Esophagus mucosa (tissue), 1 donor: ENCODE data around the gene SDR42E2. TPM values are rescaled to one million over a fixed set of nuclear protein-coding genes. Genes with fewer than 3 reads are reported as not detected.
"Not testable (repeated sequence)": the region's sequence is repeated elsewhere in the genome, so short reads cannot be mapped to it uniquely, and the experiment has no call there.

Source experiments
- ATAC-seq: fragments of 200-7000 bp; cut with Tn5 transposase; one replicate; pipeline ENCODE4 v1.9.1; 2020
- total RNA-seq: library from RNA; stranded (reverse); gene quantifications from one replicate; pipeline ENCODE4 v1.2.4, GENCODE V29; 2023
- donor health status: DM: yes; HTN: yes; CAD: no.

The SDR42E2 gene
- total RNA-seq, 1 donor from 2014 or later: not detected

DNA sequence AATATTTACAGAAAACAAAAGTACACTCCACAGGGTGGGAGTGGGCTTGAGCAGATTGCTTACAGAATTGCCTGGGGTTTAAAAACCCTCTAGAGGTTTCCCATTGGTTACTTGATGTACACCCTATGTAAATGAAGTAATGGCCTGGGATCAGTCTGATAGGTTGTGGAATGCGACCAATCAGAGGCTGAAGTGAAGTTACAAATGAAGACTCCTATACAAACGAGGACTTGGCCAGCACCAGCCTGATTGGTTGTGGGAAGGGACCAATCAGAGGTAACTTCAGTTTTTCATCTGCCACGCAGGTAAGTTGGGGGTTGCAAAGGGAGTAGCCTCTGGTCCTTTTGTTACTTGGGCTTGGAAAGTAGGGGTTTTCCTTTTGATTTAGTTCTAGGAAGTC is 52.6 kb downstream of the SDR42E2 start:
- no peak for ATAC-seq

DNA sequence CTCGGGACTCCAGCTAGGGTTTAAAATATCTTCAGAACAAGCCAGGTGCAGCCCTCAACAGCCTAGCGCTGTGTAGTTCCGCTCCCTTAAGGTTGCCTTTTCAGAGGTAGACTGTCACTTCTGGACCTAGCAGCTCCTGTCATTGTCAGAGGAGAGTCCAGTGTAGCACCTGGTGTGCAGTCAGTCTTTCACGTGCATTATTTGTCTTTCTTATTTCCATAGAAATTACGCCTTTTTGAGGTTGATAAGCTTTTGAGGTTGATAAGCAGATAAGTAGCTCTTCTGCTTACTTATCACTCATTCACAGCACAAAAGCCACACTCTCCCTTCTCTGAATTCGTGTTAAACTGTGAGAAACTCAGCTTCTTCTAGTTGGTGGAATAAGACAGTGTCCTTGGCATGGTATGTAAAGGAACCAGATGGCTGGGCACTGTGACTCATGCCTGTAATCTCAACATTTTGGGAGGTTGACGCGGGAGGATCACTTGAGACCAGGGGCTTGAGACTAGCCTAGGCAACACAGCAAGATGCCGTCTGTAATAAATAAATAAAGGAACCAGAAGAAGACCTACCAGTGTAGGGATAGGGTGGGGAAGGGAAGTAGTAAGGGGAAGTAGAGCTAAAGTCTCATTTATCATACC is 54.0 kb downstream of the SDR42E2 start:
- no peak for ATAC-seq

DNA sequence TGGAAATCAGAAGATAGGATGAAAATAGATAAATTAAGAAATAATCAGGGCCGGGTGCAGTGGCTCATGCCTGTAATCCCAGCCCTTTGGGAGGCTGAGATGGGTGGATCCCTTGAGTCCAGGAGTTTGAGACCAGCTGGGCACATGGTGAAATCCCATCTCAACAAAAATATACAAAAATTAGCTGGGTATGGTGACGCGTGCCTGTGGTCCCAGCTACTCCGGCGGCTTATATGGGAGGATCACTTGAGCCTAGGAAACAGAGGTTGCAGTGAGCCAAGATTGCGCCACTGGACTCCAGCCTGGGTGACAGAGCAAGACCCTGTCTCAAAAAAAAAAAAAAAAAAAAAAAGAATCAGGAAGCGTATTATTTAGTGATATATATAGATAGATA is 54.5 kb downstream of the SDR42E2 start:
- not testable (repeated sequence) for ATAC-seq

DNA sequence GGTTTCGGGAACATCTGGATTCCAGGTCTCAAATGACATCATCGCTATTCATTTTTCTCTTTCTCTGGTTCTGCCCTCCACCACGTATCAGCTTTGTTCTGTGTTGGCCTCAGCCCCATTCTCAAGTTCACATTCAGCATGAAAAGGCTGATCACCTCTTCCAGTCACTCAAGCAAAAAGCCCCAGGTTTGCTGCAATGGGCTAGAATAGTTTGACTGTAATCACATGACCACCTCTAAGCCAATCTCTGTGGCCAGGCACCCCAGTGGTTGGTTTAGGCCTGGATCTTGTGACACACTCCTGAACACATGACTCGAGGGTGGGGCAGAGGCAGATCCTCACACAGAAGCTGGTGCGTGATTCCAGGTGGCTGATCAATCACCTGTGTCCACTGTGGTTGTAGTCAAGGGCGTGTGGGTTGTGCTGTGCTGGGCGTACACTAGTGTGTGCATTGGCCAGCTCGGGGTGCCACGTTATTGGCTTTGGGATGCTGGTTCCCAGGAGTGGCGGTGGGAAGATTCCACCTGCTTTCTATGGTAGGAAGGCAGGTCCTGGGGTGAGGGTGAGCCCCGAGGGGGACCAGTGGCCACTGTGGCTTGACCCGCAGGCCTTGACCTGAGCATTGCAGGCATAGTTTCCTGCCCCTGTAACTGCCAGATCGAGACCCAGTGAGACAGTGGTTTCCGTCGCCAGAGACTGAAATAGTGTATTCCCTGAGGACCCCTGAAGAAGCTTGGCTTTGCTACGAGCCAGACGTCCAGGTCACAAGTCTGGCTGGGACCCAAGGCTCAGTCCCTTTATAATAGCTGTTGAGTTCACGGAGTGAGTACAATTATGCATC is 55.8 kb downstream of the SDR42E2 start:
- peak; percentile 47 for ATAC-seq

DNA sequence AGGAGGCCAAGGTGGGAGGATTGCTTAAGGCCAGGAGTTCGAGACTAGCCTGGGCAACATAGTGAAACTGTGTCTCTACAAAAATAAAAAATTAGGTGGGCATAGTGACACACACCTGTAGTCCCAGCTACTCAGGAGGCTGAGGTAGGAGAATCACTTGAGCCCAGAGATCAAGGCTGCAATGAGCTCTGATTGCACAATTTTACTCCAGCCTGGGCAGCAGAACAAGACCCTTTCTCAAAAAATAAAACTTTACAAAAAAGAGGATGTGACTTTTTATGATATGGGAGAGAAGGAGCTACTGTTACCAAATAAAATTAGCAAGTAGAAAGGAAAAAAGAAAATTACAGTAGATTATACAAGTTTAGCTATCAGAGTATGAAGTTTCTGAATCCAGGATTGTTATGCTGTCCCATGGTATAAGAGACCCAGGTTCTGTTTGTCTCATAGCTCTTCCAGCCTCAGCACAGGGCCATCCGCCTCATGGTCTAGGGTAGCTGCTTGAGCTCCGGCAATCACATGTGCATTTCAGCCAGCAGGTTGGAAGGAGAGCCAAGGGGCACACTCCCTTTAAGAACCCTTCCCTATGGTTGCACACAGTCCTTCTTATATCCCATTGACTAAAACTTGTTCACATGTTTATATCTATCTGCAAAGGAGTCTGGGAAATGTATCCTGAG is 57.2 kb downstream of the SDR42E2 start:
- ATAC-seq: no peak

DNA sequence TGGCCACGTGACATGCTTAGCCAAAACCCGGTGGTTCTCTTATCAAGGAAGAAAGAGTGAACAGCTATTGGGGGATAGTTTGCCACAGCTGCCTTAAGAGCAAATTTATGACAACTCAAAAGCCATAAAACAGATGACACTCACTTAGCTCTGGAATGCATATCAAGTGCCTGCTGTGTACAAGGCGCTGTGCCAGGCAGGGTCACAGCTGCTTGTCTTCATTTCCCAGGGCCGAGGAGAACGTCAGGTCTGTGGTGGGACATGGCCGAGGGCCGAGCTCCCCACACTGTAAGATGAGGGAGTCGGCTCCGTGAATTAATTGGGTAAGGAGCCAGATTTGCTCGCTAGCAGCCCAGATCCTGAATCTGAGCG is 57.7 kb downstream of the SDR42E2 start:
- ATAC-seq: no peak

DNA sequence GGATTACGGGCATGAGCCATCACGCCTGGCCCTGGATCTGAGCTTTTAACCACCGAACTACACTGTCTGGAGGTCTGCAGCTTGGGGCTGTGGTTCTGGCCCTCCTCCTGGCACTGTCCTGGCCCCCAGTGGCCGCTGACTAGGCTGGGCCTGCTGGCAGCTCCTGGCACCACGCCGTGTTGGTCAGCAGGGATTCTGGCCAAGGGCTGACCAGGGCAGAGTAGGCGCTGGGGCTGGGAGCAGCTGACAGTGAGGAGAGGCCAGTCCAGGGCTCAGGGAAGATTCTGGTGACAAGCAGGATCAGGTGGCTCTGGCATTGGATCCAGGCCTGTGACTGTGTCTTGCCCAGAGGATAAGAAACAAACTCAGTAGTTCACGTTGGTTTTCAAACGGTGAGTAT is 58.4 kb downstream of the SDR42E2 start:
- no peak for ATAC-seq

DNA sequence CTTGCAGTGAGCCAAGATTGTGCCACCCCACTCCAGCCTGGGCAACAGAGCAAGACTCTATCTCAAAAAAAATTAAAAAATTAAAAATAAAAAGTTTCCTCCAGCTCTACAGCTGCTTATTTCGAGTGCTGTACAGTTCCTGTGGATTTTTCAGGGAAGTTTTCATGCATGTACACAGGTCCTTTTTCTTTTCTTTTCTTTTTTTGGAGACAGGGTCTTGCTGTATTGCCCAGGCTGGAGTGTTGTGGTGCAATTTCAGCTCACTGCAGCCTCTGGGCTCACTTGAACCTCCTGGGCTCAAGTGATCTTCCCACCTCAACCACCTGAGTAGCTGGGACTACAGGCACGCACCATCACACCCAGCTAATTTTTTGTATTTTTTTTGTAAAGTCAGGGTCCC is 59.7 kb downstream of the SDR42E2 start:
- no peak for ATAC-seq

DNA sequence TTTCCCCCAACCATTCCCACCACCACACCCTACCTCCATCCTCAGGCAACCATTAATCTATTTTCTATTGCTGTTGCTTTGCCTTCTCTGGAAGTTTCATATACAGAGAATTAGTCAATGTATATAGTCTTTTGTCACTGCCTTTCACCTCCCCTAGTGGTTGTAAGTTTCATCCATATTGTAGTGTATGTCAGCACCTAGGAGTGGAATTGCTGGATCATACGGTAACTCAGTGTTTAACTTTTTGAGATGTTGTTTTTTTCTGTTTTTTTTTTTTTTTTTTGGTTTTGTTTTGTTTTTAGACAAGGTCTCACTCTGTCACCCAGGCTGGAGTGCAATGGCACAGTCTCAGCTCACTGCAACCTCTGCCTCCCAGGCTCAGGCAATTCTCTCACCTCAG is 60.7 kb downstream of the SDR42E2 start:
- no peak for ATAC-seq

DNA sequence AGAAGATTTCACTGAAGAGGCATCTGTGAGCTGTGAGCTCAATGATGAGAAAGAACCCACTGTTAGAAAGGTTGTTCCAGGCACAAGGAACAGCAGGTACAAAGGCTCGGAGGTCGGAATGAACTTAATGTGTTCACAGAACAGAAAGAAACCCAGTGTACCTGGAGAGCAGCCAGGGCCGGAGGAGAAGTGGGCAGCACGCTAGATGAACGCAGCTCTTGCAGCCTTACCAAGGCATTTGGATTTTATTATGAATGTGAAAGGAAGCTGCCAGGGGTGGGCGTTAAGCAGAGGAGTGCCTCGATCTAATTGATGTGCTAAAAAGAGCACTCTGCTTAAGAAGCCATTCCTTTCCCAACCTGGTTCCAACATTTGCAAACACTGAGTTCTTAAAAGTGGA is 62.8 kb downstream of the SDR42E2 start:
- no peak for ATAC-seq

DNA sequence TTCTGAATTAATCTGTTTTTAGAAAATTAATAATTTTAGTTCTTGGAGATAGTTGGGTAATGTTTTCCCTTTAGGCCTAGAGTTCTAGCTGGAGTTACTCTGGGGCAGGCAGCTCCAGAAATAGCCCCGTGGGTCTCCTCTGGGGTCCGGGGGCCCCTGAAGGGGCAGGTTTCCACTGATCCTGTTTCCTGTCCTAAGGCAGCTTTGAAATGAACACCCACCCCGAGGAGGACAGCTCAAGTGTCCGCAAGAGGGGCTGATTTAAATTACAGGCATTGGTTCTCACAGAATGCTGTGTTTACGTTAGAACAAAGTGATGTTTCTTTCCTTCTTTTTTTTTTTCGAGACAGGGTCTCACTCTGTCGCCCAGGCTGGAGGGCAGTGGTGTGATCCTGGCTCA is 67.6 kb downstream of the SDR42E2 start:
- ATAC-seq: no peak

DNA sequence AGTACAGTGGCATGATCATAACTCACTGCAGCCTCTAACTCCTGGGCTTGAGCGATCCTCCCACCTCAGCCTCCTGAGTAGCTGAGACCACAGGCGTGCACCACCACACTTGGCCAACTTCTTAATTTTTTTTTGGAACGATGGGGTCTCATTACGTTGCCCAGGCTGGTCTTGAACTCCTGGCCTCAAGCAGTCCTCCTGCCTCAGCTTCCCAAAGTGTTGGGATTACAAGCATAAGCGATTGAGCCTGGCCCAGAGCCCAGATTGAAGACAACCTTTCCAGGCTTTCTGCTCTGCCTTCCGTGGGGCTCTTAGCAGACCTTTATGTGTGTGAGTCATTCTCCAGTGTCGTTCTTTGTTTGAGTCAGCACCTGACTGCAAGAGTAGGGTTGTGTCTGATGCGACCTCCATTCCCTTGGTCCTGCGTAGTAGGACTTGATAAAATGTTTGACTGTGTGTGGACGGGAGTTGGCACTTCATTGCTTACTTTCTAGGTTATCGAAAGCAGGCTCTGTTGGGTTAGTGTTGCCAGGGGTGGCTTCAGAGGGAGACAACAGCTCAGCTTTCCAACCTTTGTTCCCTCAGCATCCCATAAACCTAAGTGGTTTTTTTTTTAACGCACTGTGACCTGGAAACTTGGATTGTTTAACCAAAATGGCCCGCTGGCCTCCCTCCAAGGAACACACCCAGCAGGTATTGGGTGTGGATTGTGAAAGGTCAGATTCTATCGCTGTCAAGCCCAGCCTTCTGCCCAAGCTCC is 70.2 kb downstream of the SDR42E2 start:
- peak; percentile 80 for ATAC-seq

DNA sequence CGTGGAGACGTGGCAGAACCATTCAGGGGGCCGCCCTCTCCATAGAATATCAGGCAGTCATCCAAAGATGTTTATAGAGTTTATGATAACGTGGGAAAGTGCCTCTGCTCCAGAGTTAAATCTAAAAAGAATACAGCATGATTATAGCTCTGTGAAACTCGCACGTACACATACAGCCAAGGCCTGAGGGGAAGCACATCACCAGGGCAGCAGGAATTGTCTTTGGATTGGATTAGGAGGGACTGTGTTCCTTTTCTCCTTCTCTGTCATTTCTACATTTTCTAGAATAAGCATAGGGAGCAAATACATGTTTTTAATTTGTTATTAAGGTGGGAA is 70.7 kb downstream of the SDR42E2 start:
- no peak for ATAC-seq

DNA sequence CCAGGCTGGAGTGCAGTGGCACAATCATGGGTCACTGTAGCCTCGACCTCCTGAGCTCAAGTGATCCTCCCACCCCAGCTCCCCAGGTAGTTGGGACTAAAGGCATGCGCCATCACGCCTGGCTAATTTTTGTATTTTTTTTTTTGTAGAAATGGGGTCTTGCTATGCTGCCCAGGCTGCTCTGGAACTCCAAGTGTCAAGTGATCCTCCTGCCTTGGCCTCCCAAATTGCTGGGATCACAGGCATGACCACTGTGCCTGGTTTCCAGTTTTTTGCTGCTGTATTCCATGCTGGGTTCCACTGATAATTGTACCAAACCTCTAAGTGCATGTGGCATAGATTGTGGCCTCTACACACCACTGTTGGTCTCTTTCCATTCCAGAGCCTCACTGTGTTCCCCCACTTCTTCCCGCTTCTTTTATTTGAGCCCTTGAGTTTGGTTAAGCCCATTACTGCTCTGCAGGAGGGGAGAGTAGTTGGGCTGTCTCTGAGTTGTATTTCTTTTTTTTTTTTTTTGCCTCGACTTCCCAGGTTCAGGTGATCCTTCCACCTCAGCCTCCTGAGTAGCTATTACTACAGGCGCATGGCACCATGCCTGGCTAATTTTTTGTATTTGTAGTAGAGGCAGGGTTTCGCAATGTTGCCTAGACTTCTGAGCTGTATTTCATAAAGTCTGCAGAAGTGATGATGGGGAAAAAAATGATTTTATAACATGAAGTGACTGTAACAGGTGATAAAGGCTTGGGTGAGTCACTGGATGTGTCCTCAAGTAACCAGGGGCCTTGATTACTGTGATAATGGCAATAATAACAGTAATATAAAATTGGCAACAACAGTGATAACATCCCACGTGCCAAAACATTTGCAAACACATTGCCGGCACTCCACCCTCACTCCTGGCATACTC is 73.8 kb downstream of the SDR42E2 start:
- no peak for ATAC-seq

DNA sequence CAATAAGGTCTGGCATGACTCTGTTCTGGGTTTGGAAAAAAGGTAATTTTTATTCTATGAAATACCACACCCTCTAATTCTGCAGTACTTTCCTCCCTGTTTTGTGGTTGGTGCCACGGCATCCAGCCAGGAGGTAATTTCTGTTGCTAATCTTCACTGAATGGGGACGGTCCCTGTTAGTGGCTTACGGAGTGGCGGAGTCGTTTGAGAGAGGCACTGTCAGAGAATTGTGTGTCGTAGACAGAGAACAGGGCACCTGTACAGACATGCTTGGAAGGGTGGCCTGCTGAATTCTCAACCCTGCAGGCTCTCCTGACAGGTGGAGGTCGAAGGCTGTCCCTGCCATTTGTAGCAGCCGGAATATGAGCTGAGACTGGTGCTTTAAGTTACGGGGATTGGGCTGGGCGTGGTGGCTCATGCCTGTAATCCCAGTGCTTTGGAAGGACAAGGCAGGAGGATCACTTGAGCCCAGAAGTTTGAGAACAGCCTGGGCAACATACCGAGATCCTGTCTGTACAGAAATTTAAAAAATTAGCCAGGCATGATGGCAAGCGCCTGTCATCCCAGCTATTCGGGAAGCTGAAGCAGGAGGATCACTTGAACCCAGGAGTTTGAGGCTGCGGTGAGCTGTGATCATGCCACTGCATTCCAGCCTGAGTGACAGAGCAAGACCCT is 77.0 kb downstream of the SDR42E2 start:
- peak; percentile 90 for ATAC-seq

DNA sequence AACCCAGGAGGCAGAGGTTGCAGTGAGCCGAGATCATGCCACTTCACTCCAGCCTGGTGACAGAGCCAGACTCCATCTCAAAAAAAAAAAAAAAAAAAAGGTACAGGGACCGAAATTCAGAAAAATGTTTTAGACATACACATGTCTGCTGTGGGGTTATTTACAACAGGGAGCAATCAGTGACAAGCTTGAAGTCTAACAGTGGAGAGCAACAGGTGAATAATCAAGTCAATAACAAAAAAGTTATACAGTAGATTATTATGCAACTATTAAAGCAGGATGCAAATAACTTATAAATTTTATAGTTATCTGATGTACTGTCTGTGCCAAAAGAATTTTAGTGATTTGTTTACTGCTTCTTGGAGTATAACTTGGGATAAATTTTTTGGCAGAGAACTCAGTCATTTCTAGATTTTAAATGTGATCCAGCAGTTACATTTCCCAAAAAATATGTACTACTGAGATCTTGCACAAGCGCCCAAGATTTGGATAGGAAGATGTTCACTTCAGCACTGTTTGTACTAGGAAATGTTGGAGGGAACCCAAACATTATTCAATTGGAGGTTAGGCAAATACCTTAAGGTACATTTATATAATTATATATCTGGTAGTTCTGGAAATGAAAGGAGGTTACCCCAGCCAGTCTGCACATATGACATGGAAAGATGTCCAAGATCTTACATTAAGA is 77.9 kb downstream of the SDR42E2 start:
- ATAC-seq: no peak
